ENCODE measurements around the gene SGMS1.

DNA sequence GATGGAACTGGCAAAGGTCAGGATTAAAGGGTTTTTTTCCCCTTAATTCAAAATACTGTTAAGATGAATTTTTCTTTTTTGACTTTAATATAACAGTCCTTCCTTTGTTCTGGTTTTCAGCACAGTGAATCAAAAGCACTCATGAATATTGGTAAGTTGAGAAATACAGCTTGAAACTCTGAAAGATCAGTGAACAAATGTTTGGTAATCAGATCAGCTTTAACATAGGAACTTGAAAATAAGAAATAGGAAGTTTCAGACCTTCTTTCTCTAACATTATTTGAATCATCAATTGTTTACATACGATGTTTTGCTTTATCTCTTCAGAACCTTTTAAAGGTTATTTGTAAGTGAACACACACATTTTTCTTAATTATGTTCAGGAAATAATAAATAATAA is 90.5 kb downstream of the SGMS1 start:
- TF ChIP-seq, protein P1, sequence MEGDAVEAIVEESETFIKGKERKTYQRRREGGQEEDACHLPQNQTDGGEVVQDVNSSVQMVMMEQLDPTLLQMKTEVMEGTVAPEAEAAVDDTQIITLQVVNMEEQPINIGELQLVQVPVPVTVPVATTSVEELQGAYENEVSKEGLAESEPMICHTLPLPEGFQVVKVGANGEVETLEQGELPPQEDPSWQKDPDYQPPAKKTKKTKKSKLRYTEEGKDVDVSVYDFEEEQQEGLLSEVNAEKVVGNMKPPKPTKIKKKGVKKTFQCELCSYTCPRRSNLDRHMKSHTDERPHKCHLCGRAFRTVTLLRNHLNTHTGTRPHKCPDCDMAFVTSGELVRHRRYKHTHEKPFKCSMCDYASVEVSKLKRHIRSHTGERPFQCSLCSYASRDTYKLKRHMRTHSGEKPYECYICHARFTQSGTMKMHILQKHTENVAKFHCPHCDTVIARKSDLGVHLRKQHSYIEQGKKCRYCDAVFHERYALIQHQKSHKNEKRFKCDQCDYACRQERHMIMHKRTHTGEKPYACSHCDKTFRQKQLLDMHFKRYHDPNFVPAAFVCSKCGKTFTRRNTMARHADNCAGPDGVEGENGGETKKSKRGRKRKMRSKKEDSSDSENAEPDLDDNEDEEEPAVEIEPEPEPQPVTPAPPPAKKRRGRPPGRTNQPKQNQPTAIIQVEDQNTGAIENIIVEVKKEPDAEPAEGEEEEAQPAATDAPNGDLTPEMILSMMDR (IDR thresholded peaks at IDR 0.05) = no peak
- TF ChIP-seq POLR2AphosphoS5 (IDR thresholded peaks at IDR 0.05) = no peak

All from breast epithelium (tissue), 3 donors.